Trophoblast cell (in vitro differentiated cells and primary cell): ENCODE results near the gene ADK.
"Not testable (repeated sequence)": the region's sequence is repeated elsewhere in the genome, so short reads cannot be mapped to it uniquely, and the experiment has no call there.

ENCODE experiments used
- DNase-seq, 2 donors: peaks; one replicate each; pipeline ENCODE4 v3.0.0-alpha.2; 2016
- H2AFZ ChIP-seq: 2 replicates; pipeline ENCODE4 v1.6.1; 2013; ENCODE audit warnings: low read length, moderate library complexity, mild to moderate bottlenecking; ENCODE audit not compliant: insufficient read depth, poor library complexity
- H2AK5ac ChIP-seq: 2 replicates; pipeline ENCODE4 v1.6.1; 2013; ENCODE audit warnings: mild to moderate bottlenecking, low read length
- H2BK120ac ChIP-seq: 2 replicates; pipeline ENCODE4 v1.6.1; 2013; ENCODE audit warnings: low read length, mild to moderate bottlenecking, moderate library complexity; ENCODE audit not compliant: insufficient read depth, poor library complexity
- H2BK12ac ChIP-seq: 2 replicates; pipeline ENCODE4 v1.6.1; 2013; ENCODE audit warnings: mild to moderate bottlenecking, low read length, moderate library complexity
- H2BK5ac ChIP-seq: 2 replicates; pipeline ENCODE4 v1.6.1; 2013; ENCODE audit warnings: low read length, low read depth, moderate library complexity, mild to moderate bottlenecking; ENCODE audit not compliant: poor library complexity
- H3K14ac ChIP-seq: 2 replicates; pipeline ENCODE4 v1.6.1; 2013; ENCODE audit warnings: mild to moderate bottlenecking, low read length
- H3K18ac ChIP-seq: 2 replicates; pipeline ENCODE4 v1.6.1; 2013; ENCODE audit warnings: mild to moderate bottlenecking, low read length
- H3K23ac ChIP-seq: 2 replicates; pipeline ENCODE4 v1.6.1; 2013; ENCODE audit warnings: low read length
- H3K27ac ChIP-seq: 2 replicates; pipeline ENCODE4 v1.5.1; 2013; ENCODE audit warnings: low read depth, mild to moderate bottlenecking, inconsistent platforms, low read length, moderate library complexity
- H3K27me3 ChIP-seq: 2 replicates; pipeline ENCODE4 v1.6.1; 2013; ENCODE audit warnings: inconsistent platforms, mild to moderate bottlenecking, low read length, moderate library complexity; ENCODE audit not compliant: insufficient read depth
- H3K36me3 ChIP-seq, 2 experiments: 1 replicate in 1 of 2; 2 replicates in 1 of 2; pipeline ENCODE4 v1.6.1; 2013; ENCODE audit warnings: low read length in 2 of 2, mild to moderate bottlenecking in 2 of 2, moderate library complexity in 1 of 2; ENCODE audit not compliant: insufficient read depth in 2 of 2, control insufficient read depth in 1 of 2
- H3K4ac ChIP-seq: 2 replicates; pipeline ENCODE4 v1.6.1; 2013; ENCODE audit warnings: low read depth, mild to moderate bottlenecking, low read length, moderate library complexity
- H3K4me1 ChIP-seq, 2 experiments: 1 replicate in 1 of 2; 2 replicates in 1 of 2; pipeline ENCODE4 v1.6.1; 2013; ENCODE audit warnings: low read length in 2 of 2, mild to moderate bottlenecking in 2 of 2, moderate library complexity in 1 of 2; ENCODE audit not compliant: insufficient read depth in 2 of 2, control insufficient read depth in 1 of 2
- H3K4me2 ChIP-seq: 2 replicates; pipeline ENCODE4 v1.6.1; 2013; ENCODE audit warnings: inconsistent platforms, mild to moderate bottlenecking, low read length, moderate library complexity
- H3K4me3 ChIP-seq: 2 replicates; pipeline ENCODE4 v1.5.1; 2013; ENCODE audit warnings: mild to moderate bottlenecking, low read depth, low read length, inconsistent platforms
- H3K79me1 ChIP-seq: one replicate; pipeline ENCODE4 v1.6.1; 2013; ENCODE audit warnings: low read length
- H3K79me2 ChIP-seq: 2 replicates; pipeline ENCODE4 v1.6.1; 2013; ENCODE audit warnings: low read length, mild to moderate bottlenecking; ENCODE audit not compliant: control insufficient read depth, insufficient read depth, poor library complexity
- H3K9ac ChIP-seq: 2 replicates; pipeline ENCODE4 v1.6.1; 2013; ENCODE audit warnings: mild to moderate bottlenecking, low read length
- H3K9me3 ChIP-seq: 2 replicates; pipeline ENCODE4 v1.6.1; 2013; ENCODE audit warnings: low read depth, mild to moderate bottlenecking, control low read depth, inconsistent platforms, low read length; ENCODE audit not compliant: insufficient read depth
- H4K12ac ChIP-seq: 2 replicates; pipeline ENCODE4 v1.6.1; 2013; ENCODE audit warnings: low read depth, mild to moderate bottlenecking, low read length, moderate library complexity
- H4K8ac ChIP-seq: 2 replicates; pipeline ENCODE4 v1.6.1; 2013; ENCODE audit warnings: low read depth, mild to moderate bottlenecking, low read length, moderate library complexity
- H4K91ac ChIP-seq: one replicate; pipeline ENCODE4 v1.6.1; 2013; ENCODE audit warnings: low read depth, mild to moderate bottlenecking, low read length, moderate library complexity
- WGBS: extraction: QIAGEN DNeasy Blood & Tissue Kit; methylation state at CpG from one replicate; pipeline ENCODE4 v1.1.7; 2013; ENCODE audit warnings: missing lambda C conversion rate; ENCODE audit not compliant: insufficient read length, insufficient coverage; ENCODE audit errors: extremely low coverage; 5-methylcytosine and 5-hydroxymethylcytosine counted together

Gene ADK

GRCh38 chr10:74568896-74569295 lies 417.9 kb downstream of the ADK start:
- no CpG with 5 or more reads among the region's 4 CpGs for WGBS
- not testable (repeated sequence) for H2BK120ac ChIP-seq, H2AK5ac ChIP-seq, H3K79me1 ChIP-seq, H3K9ac ChIP-seq, H2BK12ac ChIP-seq, H3K27me3 ChIP-seq, H3K27ac ChIP-seq, H4K8ac ChIP-seq, H3K36me3 ChIP-seq, H3K23ac ChIP-seq, H3K79me2 ChIP-seq, H3K4ac ChIP-seq, DNase-seq, H2BK5ac ChIP-seq, H4K12ac ChIP-seq, H4K91ac ChIP-seq, H3K4me1 ChIP-seq, H3K4me3 ChIP-seq, H3K4me2 ChIP-seq, H2AFZ ChIP-seq, H3K14ac ChIP-seq, H3K18ac ChIP-seq, H3K9me3 ChIP-seq

- not testable (repeated sequence) for H3K18ac ChIP-seq, H3K4me2 ChIP-seq, H4K12ac ChIP-seq, H3K27ac ChIP-seq, H3K4me3 ChIP-seq, H4K91ac ChIP-seq, H2BK5ac ChIP-seq, H2AK5ac ChIP-seq, H2AFZ ChIP-seq, H3K9me3 ChIP-seq, DNase-seq, H3K27me3 ChIP-seq, H3K79me1 ChIP-seq, H3K14ac ChIP-seq, H3K79me2 ChIP-seq, H3K4me1 ChIP-seq, H3K9ac ChIP-seq, H3K23ac ChIP-seq, H4K8ac ChIP-seq, H3K4ac ChIP-seq, H3K36me3 ChIP-seq, H2BK12ac ChIP-seq, H2BK120ac ChIP-seq
- no CpG with 5 or more reads among the region's 12 CpGs for WGBS
These were observed 422.5 kb downstream of the ADK start for GRCh38 chr10:74573497-74573896.

- Histone ChIP-seq H4K12ac (no peak overlapping the region), H2BK120ac (no peak overlapping the region), H2BK5ac (no peak overlapping the region), H3K79me2 (no peaks in the 10 kb centered on the region), H2AFZ (no peak overlapping the region), H4K8ac (no peak overlapping the region), H3K4me2 (no peak overlapping the region), H3K36me3 (peaks cover 0 to 5% of the 10 kb centered on the region in 2 experiments), H3K9me3 (no peaks in the 10 kb centered on the region), H3K27me3 (no peaks in the 10 kb centered on the region), H3K4me3 (no peak overlapping the region), H3K4ac (no peak overlapping the region), H3K18ac (no peak overlapping the region), H3K79me1 (no peaks in the 10 kb centered on the region), H4K91ac (no peak overlapping the region), H3K27ac (no peak overlapping the region), H2AK5ac (no peak overlapping the region), H2BK12ac (no peak overlapping the region), H3K4me1 (no peaks in the 10 kb centered on the region), H3K14ac (no peak overlapping the region), H3K23ac (no peak overlapping the region), H3K9ac (no peak overlapping the region)
- WGBS, result no CpG with 5 or more reads among the region's 3 CpGs
- peak in 1 of 2 donors; percentile 4 for DNase-seq
These were observed 424.2 kb downstream of the ADK start for GRCh38 chr10:74575191-74575720.

- DNase-seq, result no peak
- H2AFZ ChIP-seq, result no peak overlapping the region
- no peaks in the 10 kb centered on the region for H3K9me3 ChIP-seq
- no peak overlapping the region for H2BK5ac ChIP-seq
- H4K91ac ChIP-seq, result no peak overlapping the region
- no peak overlapping the region for H3K14ac ChIP-seq
- no peak overlapping the region for H3K18ac ChIP-seq
- no peak overlapping the region for H3K27ac ChIP-seq
- no peak overlapping the region for H3K4me2 ChIP-seq
- H4K12ac ChIP-seq, result no peak overlapping the region
- no peak overlapping the region for H3K4me3 ChIP-seq
- H3K27me3 ChIP-seq, result no peaks in the 10 kb centered on the region
- H3K9ac ChIP-seq, result no peak overlapping the region
- H2BK12ac ChIP-seq, result no peak overlapping the region
- no peak overlapping the region for H3K23ac ChIP-seq
- H3K4me1 ChIP-seq, result no peaks in the 10 kb centered on the region
- no peak overlapping the region for H2AK5ac ChIP-seq
- H3K36me3 ChIP-seq, result peaks cover 0 to 5% of the 10 kb centered on the region in 2 experiments
- H4K8ac ChIP-seq, result no peak overlapping the region
- H3K79me1 ChIP-seq, result no peaks in the 10 kb centered on the region
- no CpG with 5 or more reads among the region's 1 CpG for WGBS
- no peak overlapping the region for H2BK120ac ChIP-seq
- no peaks in the 10 kb centered on the region for H3K79me2 ChIP-seq
- no peak overlapping the region for H3K4ac ChIP-seq
These were observed 424.9 kb downstream of the ADK start for GRCh38 chr10:74575912-74576311.
